Activated CD4-positive, CD25-positive, alpha-beta regulatory T cell treated with anti-CD3 and anti-CD28 coated beads, Interleukin-2, amount 50 U/mL, for 72 hours (primary cell): ENCODE results near the gene SOCS1.
"Not testable (repeated sequence)": the region's sequence is repeated elsewhere in the genome, so short reads cannot be mapped to it uniquely, and the experiment has no call there.

Source experiments
- DNase-seq: peaks from one replicate; pipeline ENCODE4 v3.0.0; 2021

Gene SOCS1

GRCh38 chr16:11255737-11256660 lies at the start of gene SOCS1:
SOCS1 (minus strand) TSS chr16:11256204; CDS start chr16:11255478, 726 bp downstream.
- peak; percentile 93 for DNase-seq

GRCh38 chr16:11303405-11304138 lies 47.6 kb upstream of the SOCS1 start:
- no peak for DNase-seq

GRCh38 chr16:11302977-11303376 lies 47.0 kb upstream of the SOCS1 start:
- no peak for DNase-seq

GRCh38 chr16:11301645-11302501 lies 45.9 kb upstream of the SOCS1 start:
- no peak for DNase-seq

GRCh38 chr16:11300560-11300892 lies 44.5 kb upstream of the SOCS1 start:
- DNase-seq: no peak

- no peak for DNase-seq
These were observed 44.0 kb upstream of the SOCS1 start for GRCh38 chr16:11299865-11300559.

- DNase-seq: not testable (repeated sequence)
These were observed 43.0 kb upstream of the SOCS1 start for GRCh38 chr16:11298950-11299547.

GRCh38 chr16:11298143-11298900 lies 42.3 kb upstream of the SOCS1 start:
- DNase-seq: no peak

- peak; percentile 69 for DNase-seq
These were observed 41.6 kb upstream of the SOCS1 start for GRCh38 chr16:11297492-11298142.

- no peak for DNase-seq
These were observed 40.9 kb upstream of the SOCS1 start for GRCh38 chr16:11296706-11297491.

GRCh38 chr16:11296351-11296705 lies 40.3 kb upstream of the SOCS1 start:
- DNase-seq: no peak

- no peak for DNase-seq
These were observed 39.7 kb upstream of the SOCS1 start for GRCh38 chr16:11295672-11296071.

- no peak for DNase-seq
These were observed 36.2 kb upstream of the SOCS1 start for GRCh38 chr16:11292076-11292748.

- no peak for DNase-seq
These were observed 35.2 kb upstream of the SOCS1 start for GRCh38 chr16:11291091-11291703.

GRCh38 chr16:11290102-11290893 lies 34.3 kb upstream of the SOCS1 start:
- DNase-seq: no peak

- not testable (repeated sequence) for DNase-seq
These were observed 33.7 kb upstream of the SOCS1 start for GRCh38 chr16:11289696-11290095.

- DNase-seq: no peak
These were observed 33.2 kb upstream of the SOCS1 start for GRCh38 chr16:11289202-11289601.

- DNase-seq: no peak
These were observed 29.8 kb upstream of the SOCS1 start for GRCh38 chr16:11285842-11286241.
